NCI-H1417 (cell line): ENCODE results near the gene ZFYVE9.

ENCODE experiments used
- DNase-seq, 3 experiments: peaks; one replicate each; lab custom pipeline; 2025; lab: John Stamatoyannopoulos, UW

ZFYVE9 gene

GRCh38 chr1:52337439-52337838 is 195.6 kb downstream of the ZFYVE9 start:
- peak in 1 of 3 experiments; percentile 43 for DNase-seq

- no peak for DNase-seq
These were observed 199.9 kb downstream of the ZFYVE9 start for GRCh38 chr1:52341655-52342260.

GRCh38 chr1:52343979-52344378 is 202.1 kb downstream of the ZFYVE9 start:
- no peak for DNase-seq

- no peak for DNase-seq
These were observed 203.4 kb downstream of the ZFYVE9 start for GRCh38 chr1:52345252-52345651.

GRCh38 chr1:52346653-52347052 is 204.8 kb downstream of the ZFYVE9 start:
- no peak for DNase-seq

GRCh38 chr1:52348704-52349300 is 206.9 kb downstream of the ZFYVE9 start:
- DNase-seq, result peak in 1 of 3 experiments; percentile 49

- DNase-seq, result no peak
These were observed 210.8 kb downstream of the ZFYVE9 start for GRCh38 chr1:52352690-52353089.

GRCh38 chr1:52355436-52355835 is 213.5 kb downstream of the ZFYVE9 start:
- no peak for DNase-seq

GRCh38 chr1:52355847-52356505 is 214.1 kb downstream of the ZFYVE9 start:
- DNase-seq, result no peak

GRCh38 chr1:52356818-52357355 is 215.0 kb downstream of the ZFYVE9 start:
- no peak for DNase-seq

- DNase-seq, result no peak
These were observed 215.5 kb downstream of the ZFYVE9 start for GRCh38 chr1:52357397-52357796.

GRCh38 chr1:52358851-52359497 is 217.1 kb downstream of the ZFYVE9 start:
- DNase-seq, result no peak

GRCh38 chr1:52359676-52360594 is 218.0 kb downstream of the ZFYVE9 start:
- DNase-seq, result no peak

GRCh38 chr1:52360595-52360968 is 218.7 kb downstream of the ZFYVE9 start:
- no peak for DNase-seq

GRCh38 chr1:52364235-52364839 is 222.4 kb downstream of the ZFYVE9 start:
- no peak for DNase-seq

- peak in 1 of 3 experiments; percentile 73 for DNase-seq
These were observed 223.3 kb downstream of the ZFYVE9 start for GRCh38 chr1:52365071-52365745.

- peak; percentile 97 to 99 (median 98) for DNase-seq
These were observed 224.0 kb downstream of the ZFYVE9 start, which contains the start of gene CC2D1B for GRCh38 chr1:52365746-52366516. Gene CC2D1B (minus strand): TSS chr1:52366205. CDS start chr1:52364620, 1,585 bp downstream.

GRCh38 chr1:52366517-52366827 is 224.6 kb downstream of the ZFYVE9 start:
- no peak for DNase-seq

- no peak for DNase-seq
These were observed 225.4 kb downstream of the ZFYVE9 start for GRCh38 chr1:52367272-52367671.
